H9 (cell line): ENCODE results near the gene ADGRB3. TPM values are rescaled to one million over a fixed set of nuclear protein-coding genes. Genes with fewer than 3 reads are reported as not detected.

Experiments used
- DNase-seq: peaks from one replicate; pipeline ENCODE4 v3.0.0-alpha.2; 2017
- H2AFZ ChIP-seq: one replicate; pipeline ENCODE4 v1.6.1; 2013; ENCODE audit warnings: mild to moderate bottlenecking, low read length, control low read depth, moderate library complexity
- H2AK5ac ChIP-seq: 2 replicates; pipeline ENCODE4 v1.6.1; 2013; ENCODE audit warnings: low read length, control low read depth, mixed read lengths; ENCODE audit not compliant: insufficient read length
- H2BK120ac ChIP-seq: one replicate; pipeline ENCODE4 v1.6.1; 2013; ENCODE audit warnings: low read depth, mild to moderate bottlenecking, low read length, control low read depth, inconsistent platforms; ENCODE audit not compliant: poor library complexity, severe bottlenecking
- H2BK12ac ChIP-seq: 2 replicates; pipeline ENCODE4 v1.6.1; 2013; ENCODE audit warnings: low read length, control low read depth, mixed read lengths, low read depth; ENCODE audit not compliant: insufficient read length
- H2BK15ac ChIP-seq: 2 replicates; pipeline ENCODE4 v1.6.1; 2013; ENCODE audit warnings: low read depth, low read length, control low read depth
- H2BK20ac ChIP-seq: one replicate; pipeline ENCODE4 v1.6.1; 2013; ENCODE audit warnings: low read depth, mild to moderate bottlenecking, low read length, control low read depth, inconsistent platforms; ENCODE audit not compliant: poor library complexity, severe bottlenecking
- H2BK5ac ChIP-seq: 2 replicates; pipeline ENCODE4 v1.6.1; 2013; ENCODE audit warnings: low read length, control low read depth, mixed read lengths; ENCODE audit not compliant: insufficient read length
- H3K14ac ChIP-seq: 2 replicates; pipeline ENCODE4 v1.6.1; 2013; ENCODE audit warnings: low read length, control low read depth; ENCODE audit not compliant: insufficient read depth
- H3K18ac ChIP-seq: 2 replicates; pipeline ENCODE4 v1.6.1; 2013; ENCODE audit warnings: low read depth, mild to moderate bottlenecking, mixed read lengths, low read length, control low read depth; ENCODE audit not compliant: insufficient read length
- H3K23ac ChIP-seq: 2 replicates; pipeline ENCODE4 v1.6.1; 2013; ENCODE audit warnings: low read length, control low read depth, mixed read lengths, low read depth; ENCODE audit not compliant: insufficient read length
- H3K23me2 ChIP-seq: 2 replicates; pipeline ENCODE4 v1.6.1; 2013; ENCODE audit warnings: low read depth, mild to moderate bottlenecking, mixed read lengths, low read length, control low read depth; ENCODE audit not compliant: insufficient read length, poor library complexity, severe bottlenecking
- H3K27ac ChIP-seq: 2 replicates; pipeline ENCODE4 v1.5.1; 2013; ENCODE audit warnings: low read length, control low read depth, mixed read lengths, low read depth; ENCODE audit not compliant: insufficient read length
- H3K27me3 ChIP-seq: 2 replicates; pipeline ENCODE4 v1.6.1; 2013; ENCODE audit warnings: low read length, control low read depth, inconsistent platforms; ENCODE audit not compliant: insufficient read depth
- H3K4ac ChIP-seq: 2 replicates; pipeline ENCODE4 v1.6.1; 2013; ENCODE audit warnings: low read depth, mild to moderate bottlenecking, control low read depth, inconsistent platforms, low read length, moderate library complexity
- H3K4me1 ChIP-seq: 2 replicates; pipeline ENCODE4 v1.6.1; 2013; ENCODE audit warnings: low read length, control low read depth, inconsistent platforms; ENCODE audit not compliant: insufficient read depth
- H3K4me2 ChIP-seq: 2 replicates; pipeline ENCODE4 v1.6.1; 2013; ENCODE audit warnings: low read length, control low read depth, mixed read lengths; ENCODE audit not compliant: insufficient read length, insufficient read depth
- H3K56ac ChIP-seq: 2 replicates; pipeline ENCODE4 v1.6.1; 2013; ENCODE audit warnings: low read depth, mild to moderate bottlenecking, mixed read lengths, low read length, control low read depth; ENCODE audit not compliant: insufficient read length
- H3K79me1 ChIP-seq: 2 replicates; pipeline ENCODE4 v1.6.1; 2013; ENCODE audit warnings: low read depth, mild to moderate bottlenecking, moderate library complexity, low read length, control low read depth, inconsistent platforms; ENCODE audit not compliant: insufficient read depth, poor library complexity, severe bottlenecking
- H3K79me2 ChIP-seq: 2 replicates; pipeline ENCODE4 v1.6.1; 2013; ENCODE audit warnings: low read length, control low read depth, inconsistent platforms; ENCODE audit not compliant: insufficient read depth
- H3K9ac ChIP-seq: 2 replicates; pipeline ENCODE4 v1.6.1; 2013; ENCODE audit warnings: low read length, control low read depth, mixed read lengths; ENCODE audit not compliant: insufficient read length; ENCODE audit errors: extremely low read depth
- H3K9me3 ChIP-seq: one replicate; pipeline ENCODE4 v1.6.1; 2013; ENCODE audit warnings: low read depth, low read length, inconsistent platforms; ENCODE audit not compliant: control insufficient read depth
- H3T11ph ChIP-seq: one replicate; pipeline ENCODE4 v1.6.1; 2013; ENCODE audit warnings: mild to moderate bottlenecking, low read length, control low read depth, inconsistent platforms
- H4K20me1 ChIP-seq: one replicate; pipeline ENCODE4 v1.6.1; 2013; ENCODE audit not compliant: control insufficient read depth, insufficient read length, insufficient read depth
- H4K5ac ChIP-seq: 2 replicates; pipeline ENCODE4 v1.6.1; 2013; ENCODE audit warnings: low read depth, mild to moderate bottlenecking, mixed read lengths, low read length, control low read depth; ENCODE audit not compliant: insufficient read length
- H4K8ac ChIP-seq: replicated peaks from 2 replicates; pipeline ENCODE4 v1.6.1; 2013; ENCODE audit warnings: low read length, control low read depth, mixed read lengths, low read depth; ENCODE audit not compliant: insufficient read length
- H4K91ac ChIP-seq: 2 replicates; pipeline ENCODE4 v1.6.1; 2013; ENCODE audit warnings: low read depth, mild to moderate bottlenecking, moderate library complexity, mixed read lengths, low read length, control low read depth; ENCODE audit not compliant: insufficient read length
- H3K27ac Mint-ChIP-seq, 3 experiments: 2 replicates in 2 of 3; 3 replicates in 1 of 3; pipeline ENCODE4 v1.8.0; 2020 to 2021; ENCODE audit warnings: mixed read lengths in 3 of 3, mild to moderate bottlenecking in 1 of 3, moderate library complexity in 1 of 3
- H3K27me3 Mint-ChIP-seq: 2 replicates; pipeline ENCODE4 v1.8.0; 2021; ENCODE audit warnings: low read depth, mild to moderate bottlenecking, moderate library complexity, mixed read lengths
- H3K36me3 Mint-ChIP-seq, 3 experiments: 2 replicates in 2 of 3; 3 replicates in 1 of 3; pipeline ENCODE4 v1.8.0; 2020 to 2021; ENCODE audit warnings: low read depth in 3 of 3, mixed read lengths in 3 of 3; ENCODE audit not compliant: insufficient read depth in 1 of 3
- H3K4me1 Mint-ChIP-seq, 2 experiments: 2 replicates each; pipeline ENCODE4 v1.8.0; 2020; ENCODE audit warnings: mixed read lengths in 2 of 2
- H3K4me3 Mint-ChIP-seq, 2 experiments: 2 replicates in 1 of 2; 3 replicates in 1 of 2; pipeline ENCODE4 v1.8.0; 2020 to 2021; ENCODE audit warnings: mild to moderate bottlenecking in 2 of 2, mixed read lengths in 2 of 2, moderate library complexity in 1 of 2
- H3K9me3 Mint-ChIP-seq, 2 experiments: 2 replicates in 1 of 2; 3 replicates in 1 of 2; pipeline ENCODE4 v1.8.0; 2020; ENCODE audit warnings: mild to moderate bottlenecking in 2 of 2, mixed read lengths in 2 of 2, moderate library complexity in 1 of 2
- CTCF ChIP-seq: fragments of 200-600 bp; sonication (generic); conservative IDR thresholded peaks from 3 replicates; pipeline ENCODE4 v1.8.0; 2021; ENCODE audit warnings: antibody characterized with exemption, mild to moderate bottlenecking
- WGBS: extraction: QIAGEN DNeasy Blood & Tissue Kit; methylation state at CpG from one replicate; pipeline ENCODE4 v1.1.7; 2013; ENCODE audit warnings: missing lambda C conversion rate, low lambda C conversion rate, mixed read lengths; ENCODE audit not compliant: insufficient read length; ENCODE audit errors: extremely low coverage; 5-methylcytosine and 5-hydroxymethylcytosine counted together
- total RNA-seq: library from RNA; stranded (reverse); gene quantifications from 2 replicates; pipeline ENCODE4 v1.2.1, GENCODE V29; 2021

Gene ADGRB3
- total RNA-seq, 1 experiment from 2014 or later: 0.37 TPM

- H3K27me3 Mint-ChIP-seq: no peaks in the 10 kb centered on the region
- H2BK120ac ChIP-seq: no peak overlapping the region
- H2BK20ac ChIP-seq: no peak overlapping the region
- H2BK12ac ChIP-seq: no peak overlapping the region
- H3K79me2 ChIP-seq: no peaks in the 10 kb centered on the region
- no peak overlapping the region for H3K4ac ChIP-seq
- no peak overlapping the region for H3K4me3 Mint-ChIP-seq
- H3K14ac ChIP-seq: no peak overlapping the region
- no peak overlapping the region for H2AFZ ChIP-seq
- no CpG with 5 or more reads among the region's 7 CpGs for WGBS
- H3K4me1 ChIP-seq: no peaks in the 10 kb centered on the region
- H3K4me1 Mint-ChIP-seq: peaks cover 3 to 4% of the 10 kb centered on the region in 2 experiments; a peak in 3 of 4 replicates
- no peak for DNase-seq
- peaks cover 0 to 4% (median 0%) of the 10 kb centered on the region in 3 experiments; a peak in 2 of 7 replicates for H3K36me3 Mint-ChIP-seq
- no peak overlapping the region for H3T11ph ChIP-seq
- H4K5ac ChIP-seq: no peak overlapping the region
- peak overlapping the region in 1 of 3 experiments; percentile 55; a peak in 1 of 7 replicates for H3K27ac Mint-ChIP-seq
- no peak overlapping the region for H3K27ac ChIP-seq
- H4K91ac ChIP-seq: no peak overlapping the region
- no peak overlapping the region for H4K8ac ChIP-seq
- no peak overlapping the region for H2AK5ac ChIP-seq
- no peak overlapping the region for H3K9ac ChIP-seq
- no peak overlapping the region for H3K56ac ChIP-seq
- H3K18ac ChIP-seq: no peak overlapping the region
- no peaks in the 10 kb centered on the region for H3K79me1 ChIP-seq
- no peak overlapping the region for H3K4me2 ChIP-seq
- no peaks in the 10 kb centered on the region for H4K20me1 ChIP-seq
- H3K23ac ChIP-seq: no peak overlapping the region
- no peak for TF ChIP-seq CTCF
- H3K27me3 ChIP-seq: no peaks in the 10 kb centered on the region
- no peak overlapping the region for H2BK15ac ChIP-seq
- H3K9me3 Mint-ChIP-seq: peaks cover 0 to 3% of the 10 kb centered on the region in 2 experiments; a peak in 2 of 5 replicates
- H3K23me2 ChIP-seq: no peaks in the 10 kb centered on the region
- H3K9me3 ChIP-seq: no peaks in the 10 kb centered on the region
- H2BK5ac ChIP-seq: no peak overlapping the region
Observed at GRCh38 chr6:69180361-69181067, 545.4 kb downstream of the ADGRB3 start.
